GM21717 (cell line): Measurements from ENCODE around the gene PRKCZ.
"Not testable (repeated sequence)": the region's sequence is repeated elsewhere in the genome, so short reads cannot be mapped to it uniquely, and the experiment has no call there.

ENCODE experiments used
- ATAC-seq: cut with Tn5 transposase; IDR thresholded peaks from one replicate; pipeline ENCODE4 v1.9.1; 2021; ENCODE audit warnings: mild to moderate bottlenecking, moderate library complexity; ENCODE audit not compliant: unreplicated experiment

The PRKCZ gene

DNA sequence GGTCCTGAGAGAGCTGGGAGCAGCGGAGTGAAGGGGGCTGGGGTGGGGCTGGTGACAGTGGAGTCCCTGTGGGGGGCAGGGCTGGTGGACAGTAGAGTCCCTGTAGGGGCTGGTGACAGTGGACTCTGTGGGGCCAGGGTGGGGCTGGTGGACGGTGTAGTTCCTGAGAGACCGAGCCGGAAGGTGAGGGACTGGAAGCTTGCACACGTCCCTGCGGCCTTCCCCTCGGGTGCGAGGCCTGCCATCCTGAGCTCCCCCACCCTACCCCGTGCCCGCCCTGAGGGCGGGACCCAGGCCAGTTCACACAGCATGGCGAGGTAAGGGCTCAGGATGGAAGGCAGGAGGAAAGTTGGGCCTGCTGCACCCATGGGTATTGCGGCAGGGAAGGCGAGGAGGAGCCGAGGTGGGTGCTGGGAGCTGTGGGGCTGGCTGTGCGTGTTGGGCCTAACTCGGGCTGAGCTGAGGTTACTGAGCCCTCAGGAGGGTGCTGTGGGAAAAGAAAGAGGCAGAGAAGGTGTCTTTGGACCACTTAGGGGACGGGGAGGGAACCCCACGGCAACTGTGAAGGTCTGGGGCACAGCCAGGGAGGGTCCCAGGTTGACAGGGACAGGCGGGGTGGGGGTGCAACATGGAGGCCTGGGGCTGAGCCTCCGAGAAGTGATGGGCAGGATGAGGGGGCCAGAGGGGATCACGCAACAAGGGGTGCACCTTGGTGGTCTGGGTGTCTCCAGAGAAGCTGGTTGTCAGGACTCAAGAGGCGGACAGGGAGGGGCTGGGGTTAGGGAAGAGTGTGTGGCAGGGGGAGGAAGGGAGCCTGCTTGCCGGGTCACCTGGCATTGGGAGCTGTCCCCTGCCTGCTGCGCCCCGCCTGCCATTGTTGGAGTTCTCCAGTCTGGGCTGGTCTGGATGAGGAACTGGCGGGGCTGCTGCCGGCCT is 60.8 kb downstream of the PRKCZ start:
- ATAC-seq, result no peak

DNA sequence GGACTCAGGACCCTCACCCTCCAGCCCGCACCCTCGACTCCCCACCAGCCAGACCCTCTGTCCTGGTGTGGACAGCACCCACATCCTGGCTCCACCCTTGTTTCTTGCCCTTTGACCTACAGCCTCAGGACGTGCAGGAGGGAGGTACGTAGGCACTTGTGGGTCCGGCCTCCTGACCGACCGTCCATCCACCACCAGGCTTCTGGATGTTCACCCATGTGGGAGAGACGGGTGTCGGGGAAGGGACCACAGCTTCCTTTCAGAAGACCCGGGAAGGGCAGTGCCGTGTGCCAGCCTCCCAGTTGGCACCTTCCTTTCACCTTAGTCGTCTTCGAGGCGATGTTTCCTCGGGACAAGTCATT is 61.4 kb downstream of the PRKCZ start:
- no peak for ATAC-seq

DNA sequence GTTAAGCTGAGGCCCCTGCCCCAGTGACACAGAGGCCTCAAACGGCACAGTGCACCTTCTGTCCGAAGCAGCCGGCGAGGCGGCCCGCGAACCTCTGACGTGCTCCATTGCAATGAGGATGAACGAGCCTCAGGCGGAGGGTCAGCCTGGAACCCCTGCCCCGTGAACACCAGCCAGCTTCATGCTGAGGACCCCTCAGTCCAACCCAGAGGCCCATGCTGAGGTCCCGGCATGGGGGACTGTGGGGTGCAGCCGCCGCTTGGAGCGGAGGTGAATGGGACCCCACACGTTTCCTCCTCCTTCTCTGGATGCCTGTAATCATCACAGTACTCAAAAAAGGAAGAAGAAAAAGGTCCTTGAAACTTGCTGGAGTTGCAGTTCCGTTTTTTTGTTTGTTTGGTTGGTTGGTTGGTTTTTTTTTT is 62.1 kb downstream of the PRKCZ start:
- peak; percentile 52 for ATAC-seq

DNA sequence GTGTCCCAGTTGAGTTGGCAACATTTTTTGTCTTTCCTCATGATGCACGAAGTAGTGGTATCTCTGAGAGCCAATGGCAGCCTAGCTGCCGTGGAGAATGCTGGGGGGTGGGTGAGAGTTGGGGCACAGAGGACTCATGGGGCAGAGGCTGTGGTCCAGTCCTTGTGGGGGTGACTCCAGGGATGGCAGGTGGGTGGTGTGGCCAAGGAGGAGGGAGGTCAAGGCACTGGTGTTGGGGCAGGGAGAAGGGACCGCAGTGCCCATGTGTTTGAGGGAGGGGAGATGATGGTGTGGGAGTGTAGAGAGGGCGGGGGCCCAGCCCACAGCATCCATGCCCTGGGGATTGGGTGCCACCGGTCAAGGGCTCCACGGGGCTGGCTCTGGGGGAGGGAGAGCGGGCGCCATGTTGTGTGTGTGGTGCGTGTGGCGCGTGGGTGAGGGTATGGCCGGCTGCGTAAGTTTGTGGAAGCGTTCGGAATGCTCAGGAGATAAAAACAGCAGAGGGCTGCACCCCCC is 63.5 kb downstream of the PRKCZ start:
- no peak for ATAC-seq

DNA sequence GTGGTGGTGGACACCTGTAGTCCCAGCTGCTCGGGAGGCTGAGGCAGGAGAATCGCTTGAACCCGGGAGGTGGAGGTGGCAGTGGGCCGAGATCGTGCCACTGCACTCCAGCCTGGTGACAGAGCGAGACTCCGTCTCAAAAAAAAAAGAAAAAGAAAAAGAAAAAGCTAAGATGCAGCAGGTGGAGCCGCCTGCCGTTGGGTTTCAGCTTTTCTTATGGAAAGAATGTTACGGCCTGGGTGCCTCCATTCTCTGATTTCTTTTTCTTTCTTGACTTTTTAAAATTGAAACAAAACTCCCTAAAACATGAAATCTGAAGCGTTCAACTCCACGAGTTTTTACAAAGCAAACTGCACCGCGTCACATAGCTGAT is 64.4 kb downstream of the PRKCZ start:
- ATAC-seq, result not testable (repeated sequence)

DNA sequence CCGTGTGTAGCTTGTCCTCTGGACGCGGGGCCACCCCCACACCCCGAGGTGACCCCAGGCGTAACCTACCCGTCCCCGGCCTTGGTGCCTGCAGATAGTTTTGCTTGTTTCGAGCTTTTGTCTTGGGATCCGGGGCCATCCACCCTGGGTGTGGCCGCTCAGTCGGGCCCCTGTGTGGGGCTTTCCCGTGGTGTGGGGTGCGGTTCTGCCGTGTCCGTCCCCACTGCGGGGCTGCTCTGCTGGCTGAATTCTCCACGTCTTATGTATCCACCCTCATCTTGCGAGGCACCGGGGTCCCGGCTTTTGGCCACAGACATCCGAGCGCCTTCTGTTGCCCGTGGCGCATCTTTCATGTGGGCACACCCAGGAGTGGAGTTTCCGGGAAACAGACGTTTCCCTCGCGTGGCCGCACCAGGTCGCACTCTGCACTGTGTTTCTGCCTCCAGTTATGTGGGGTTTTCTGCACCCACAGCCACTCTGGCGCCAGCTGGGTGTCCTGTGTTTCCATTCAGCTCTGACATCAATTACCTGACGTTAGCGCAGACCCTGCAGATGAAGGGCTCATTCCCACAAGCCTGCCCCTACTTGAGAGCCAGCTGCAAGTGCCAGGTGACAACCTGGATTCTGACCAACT is 64.9 kb downstream of the PRKCZ start:
- no peak for ATAC-seq

DNA sequence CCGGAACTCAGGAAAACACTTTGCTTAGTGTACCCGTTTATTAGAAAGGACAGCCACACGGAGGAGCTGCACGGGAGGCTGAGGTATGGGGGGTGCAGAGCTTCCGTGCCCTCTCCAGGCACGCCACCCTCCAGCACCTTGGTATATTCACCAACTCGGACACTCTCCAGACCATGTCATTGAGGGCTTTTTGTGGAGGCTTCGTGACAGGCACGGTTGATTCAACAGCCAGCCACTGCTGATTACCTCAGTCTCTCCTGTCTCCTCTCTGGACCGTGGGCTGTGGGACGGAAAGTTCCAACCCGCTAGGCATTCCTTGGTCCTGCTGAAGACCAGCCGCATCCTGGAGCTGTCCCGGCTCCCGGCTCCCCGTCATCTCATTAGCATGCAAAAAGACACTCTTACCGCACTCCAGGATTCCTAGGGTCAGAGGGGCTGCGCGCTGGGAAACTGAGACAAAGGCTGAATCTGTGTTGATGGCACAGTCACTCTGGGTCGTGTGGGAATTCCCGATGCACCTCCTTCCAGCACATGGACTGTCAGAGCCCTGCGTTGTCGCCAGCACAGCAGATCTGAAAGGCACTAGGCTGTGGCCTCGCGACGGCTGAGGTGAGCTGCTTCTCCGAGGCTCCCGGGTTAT is 65.6 kb downstream of the PRKCZ start:
- ATAC-seq, result no peak

DNA sequence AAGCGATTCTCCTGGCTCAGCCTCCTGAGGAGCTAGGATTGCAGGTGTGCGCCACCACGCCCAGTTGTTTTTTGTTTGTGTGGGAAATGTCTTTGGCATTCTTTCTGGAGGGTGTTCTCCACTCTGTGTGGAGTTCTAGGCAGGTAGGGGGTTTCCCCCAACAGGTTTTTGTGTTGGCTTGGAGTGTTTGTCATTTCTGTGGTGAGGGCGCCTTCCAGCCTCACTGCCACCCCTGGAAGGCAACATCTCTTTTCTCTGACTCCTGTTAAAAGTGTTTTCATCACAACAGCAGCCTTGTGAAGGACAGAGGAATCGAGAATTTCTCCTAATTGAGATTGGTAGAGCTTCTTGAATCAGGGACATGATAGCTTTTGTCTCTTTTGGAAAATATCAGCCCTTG is 69.7 kb downstream of the PRKCZ start:
- no peak for ATAC-seq

DNA sequence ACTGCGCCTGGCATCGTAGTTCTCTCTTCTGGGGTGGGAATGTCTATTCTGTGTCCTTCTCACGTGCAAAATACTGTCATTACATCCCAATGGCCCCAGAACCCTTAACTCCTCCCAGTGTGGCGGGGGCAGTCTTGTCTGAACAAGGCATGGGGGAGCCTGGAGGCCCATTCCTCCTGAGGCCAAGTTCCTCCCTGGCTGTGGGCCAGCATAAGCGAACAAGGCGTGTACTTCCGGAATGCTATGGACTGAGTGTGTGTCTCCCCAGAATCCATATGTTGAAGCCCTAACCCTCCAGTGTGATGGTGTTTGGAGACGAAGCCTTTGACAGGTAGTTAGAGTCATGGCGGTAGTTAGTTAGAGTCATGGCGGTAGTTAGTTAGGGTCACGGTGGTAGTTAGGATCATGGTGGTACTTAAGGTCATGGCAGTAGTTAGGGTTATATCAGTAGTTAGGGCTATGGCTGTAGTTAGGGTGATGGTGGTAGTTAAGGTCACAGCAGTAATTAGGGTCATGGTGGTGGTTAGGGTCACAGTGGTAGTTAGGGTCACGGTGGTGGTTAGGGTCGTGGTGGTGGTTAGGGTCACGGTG is 71.0 kb downstream of the PRKCZ start:
- no peak for ATAC-seq

DNA sequence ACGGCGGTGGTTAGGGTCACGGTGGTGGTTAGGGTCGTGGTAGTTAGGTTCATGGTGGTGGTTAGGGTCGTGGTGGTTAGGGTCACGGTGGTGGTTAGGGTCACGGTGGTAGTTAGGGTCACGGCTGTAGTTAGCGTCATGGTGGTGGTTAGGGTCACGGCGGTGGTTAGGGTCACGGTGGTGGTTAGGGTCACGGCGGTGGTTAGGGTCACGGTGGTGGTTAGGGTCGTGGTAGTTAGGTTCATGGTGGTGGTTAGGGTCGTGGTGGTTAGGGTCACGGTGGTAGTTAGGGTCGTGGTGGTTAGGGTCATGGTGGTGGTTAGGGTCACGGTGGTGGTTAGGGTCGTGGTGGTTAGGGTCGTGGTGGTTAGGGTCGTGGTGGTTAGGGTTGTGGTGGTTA is 71.6 kb downstream of the PRKCZ start:
- ATAC-seq, result not testable (repeated sequence)

DNA sequence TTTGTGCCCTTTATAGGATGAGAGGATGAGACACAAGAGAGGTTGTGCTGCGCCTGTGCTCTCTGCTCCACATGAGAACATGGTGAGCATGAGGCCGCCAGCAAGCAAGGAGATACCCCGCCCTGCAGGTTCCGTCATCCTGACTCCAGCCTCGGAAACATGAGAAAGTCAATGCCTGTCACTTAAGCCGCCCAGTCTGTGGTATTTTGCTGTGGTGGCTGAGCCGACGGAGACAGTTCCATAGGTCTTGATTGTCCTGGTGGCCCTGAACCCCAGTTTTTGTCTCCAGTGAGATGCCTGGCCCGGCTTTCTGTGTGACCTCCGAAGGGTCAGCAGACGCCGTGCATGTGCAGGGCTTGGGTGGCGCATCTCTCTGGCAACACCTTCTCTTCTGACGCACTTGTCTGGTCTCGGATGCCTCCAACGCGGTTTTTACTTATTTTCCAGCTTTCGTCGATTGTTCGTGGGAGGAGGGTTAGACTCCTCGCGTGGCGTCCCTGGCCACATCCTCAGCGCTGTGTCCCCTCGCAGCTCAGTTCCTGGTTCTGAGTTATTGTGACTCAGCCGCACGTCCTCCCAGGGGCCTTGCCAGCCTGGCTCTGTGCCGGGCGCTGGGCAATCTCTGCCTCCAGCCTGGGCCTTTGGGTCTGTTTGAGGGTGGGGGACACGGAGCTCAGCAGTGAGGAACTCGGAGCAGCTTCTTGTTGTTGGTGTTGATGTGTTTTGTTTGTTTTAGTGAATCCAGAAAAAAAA is 74.4 kb downstream of the PRKCZ start:
- ATAC-seq, result no peak

DNA sequence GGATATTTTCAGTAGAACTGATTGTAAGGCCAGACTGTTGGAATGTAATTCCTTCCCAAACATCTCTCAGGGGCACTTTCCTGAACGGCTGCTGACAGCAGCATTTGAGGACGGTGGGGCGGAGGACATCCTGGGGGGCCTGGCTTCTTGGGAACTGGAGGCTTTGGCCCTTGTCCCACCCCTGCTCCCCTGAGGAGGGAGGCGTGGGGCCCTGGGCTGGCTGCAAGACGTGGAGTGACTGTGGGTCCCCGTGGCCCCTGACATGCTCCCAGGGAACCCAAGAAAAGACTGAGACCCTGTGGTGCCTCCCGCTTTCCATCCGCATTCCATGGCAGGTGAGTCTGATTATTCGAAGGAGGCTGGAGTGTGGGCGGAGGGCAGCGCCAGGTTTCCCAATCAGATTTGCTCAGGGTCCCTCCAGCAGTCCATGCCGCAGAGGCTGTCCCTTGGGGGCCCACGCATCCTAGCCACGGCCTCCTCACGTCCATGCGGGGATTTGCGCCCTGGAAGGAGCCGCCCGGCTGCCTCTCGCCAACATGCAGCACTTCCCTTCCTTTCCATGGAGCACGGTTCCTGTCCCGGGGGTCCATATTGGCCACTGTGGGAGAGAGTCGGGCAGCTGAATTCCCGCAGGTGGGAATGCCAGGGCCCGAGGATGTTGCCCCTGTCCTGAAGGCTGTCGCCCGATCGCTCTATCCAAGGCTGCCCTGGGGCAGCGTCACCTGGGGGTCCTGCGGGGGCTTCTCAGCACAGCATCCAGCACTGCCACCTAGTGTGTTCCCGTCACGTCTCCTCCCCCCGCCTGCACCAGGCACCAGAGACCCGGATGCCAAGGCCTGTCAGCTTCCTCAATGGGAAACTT is 75.4 kb downstream of the PRKCZ start:
- no peak for ATAC-seq

DNA sequence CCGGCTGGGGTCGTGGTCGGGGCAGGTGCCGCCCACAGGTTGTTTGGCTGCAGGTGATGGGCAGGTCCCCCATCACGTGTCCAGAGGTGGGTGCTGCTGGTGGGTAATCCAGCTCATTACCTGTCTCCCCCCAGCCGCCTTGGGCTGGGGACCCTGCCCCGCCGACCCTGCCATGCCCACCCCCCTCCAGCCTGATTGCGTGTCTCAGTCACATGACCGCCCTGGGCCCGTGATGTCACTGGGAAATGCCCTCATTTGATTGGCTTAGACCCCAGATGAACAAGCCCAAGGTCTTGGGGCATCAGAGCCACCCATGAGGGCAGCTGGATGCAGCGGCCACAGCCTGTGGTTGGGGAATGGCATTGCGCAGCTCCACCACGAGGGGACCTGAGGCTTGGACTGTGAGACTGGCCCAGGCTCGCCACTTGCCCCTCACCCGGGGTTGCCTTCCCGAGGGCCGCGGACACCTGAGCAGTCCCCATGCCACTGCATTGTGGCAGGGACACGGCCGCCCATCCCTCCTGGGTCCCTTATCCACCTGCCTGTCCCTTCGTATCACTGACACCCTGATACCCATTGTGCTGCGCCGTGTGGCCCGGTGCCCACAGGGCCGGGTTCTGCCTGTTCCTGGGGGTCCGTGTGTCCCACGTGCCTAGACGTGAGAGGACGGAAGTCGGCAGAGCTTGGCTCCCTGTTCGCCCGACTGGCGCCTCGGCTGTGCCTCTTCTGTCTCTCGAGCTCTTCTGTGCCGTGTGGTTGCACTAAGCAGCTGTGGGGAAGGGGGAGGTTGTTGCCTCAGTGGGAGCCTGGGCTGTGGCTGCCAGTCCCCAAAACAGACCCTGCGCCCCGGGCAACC is 76.3 kb downstream of the PRKCZ start:
- no peak for ATAC-seq

DNA sequence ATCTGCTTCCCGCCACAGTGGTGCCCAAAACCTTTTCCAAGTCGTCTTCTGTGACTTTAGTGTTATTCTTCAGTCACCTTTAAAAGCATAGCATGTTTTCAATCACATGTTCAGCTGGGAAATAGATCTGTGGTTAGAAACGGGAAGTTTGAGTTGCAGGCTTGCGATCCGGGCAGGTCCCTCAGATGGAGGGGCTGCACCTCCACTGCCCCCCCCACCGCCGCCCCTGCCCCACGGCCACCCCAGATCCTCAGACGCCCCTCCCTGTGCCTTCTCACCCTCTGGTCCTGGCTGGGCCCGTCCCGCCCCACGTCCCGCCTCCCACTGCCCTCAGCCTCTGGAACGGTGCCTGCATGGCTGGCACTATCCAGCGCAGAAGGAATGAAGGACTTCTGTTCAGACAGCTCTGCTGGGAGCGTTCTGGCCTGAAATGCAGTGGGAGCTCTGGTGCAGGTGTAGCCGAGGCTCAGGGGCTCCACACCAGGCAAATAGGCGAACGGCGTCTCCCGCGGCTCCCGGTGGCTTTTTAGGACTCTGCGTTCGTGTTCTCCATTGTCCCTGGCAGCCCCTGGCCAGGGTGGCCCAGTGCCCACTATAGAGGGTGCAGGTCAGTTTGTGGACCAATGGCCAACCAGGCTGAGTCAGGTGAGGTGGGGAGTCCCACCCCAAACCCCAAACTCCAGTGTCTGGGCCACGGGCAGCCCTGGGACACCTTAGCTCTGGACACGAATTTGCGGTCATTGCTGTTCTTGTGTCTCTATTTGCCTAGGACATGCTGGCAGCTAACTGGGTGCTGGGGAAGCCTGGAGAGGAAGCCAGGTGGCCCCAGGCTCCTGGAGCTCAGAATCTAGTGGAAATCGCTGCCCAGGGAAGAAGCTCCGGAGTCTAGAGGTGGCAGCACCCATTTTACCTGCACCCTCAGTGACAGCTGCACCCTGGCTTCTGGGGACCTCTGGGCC is 77.3 kb downstream of the PRKCZ start:
- no peak for ATAC-seq

DNA sequence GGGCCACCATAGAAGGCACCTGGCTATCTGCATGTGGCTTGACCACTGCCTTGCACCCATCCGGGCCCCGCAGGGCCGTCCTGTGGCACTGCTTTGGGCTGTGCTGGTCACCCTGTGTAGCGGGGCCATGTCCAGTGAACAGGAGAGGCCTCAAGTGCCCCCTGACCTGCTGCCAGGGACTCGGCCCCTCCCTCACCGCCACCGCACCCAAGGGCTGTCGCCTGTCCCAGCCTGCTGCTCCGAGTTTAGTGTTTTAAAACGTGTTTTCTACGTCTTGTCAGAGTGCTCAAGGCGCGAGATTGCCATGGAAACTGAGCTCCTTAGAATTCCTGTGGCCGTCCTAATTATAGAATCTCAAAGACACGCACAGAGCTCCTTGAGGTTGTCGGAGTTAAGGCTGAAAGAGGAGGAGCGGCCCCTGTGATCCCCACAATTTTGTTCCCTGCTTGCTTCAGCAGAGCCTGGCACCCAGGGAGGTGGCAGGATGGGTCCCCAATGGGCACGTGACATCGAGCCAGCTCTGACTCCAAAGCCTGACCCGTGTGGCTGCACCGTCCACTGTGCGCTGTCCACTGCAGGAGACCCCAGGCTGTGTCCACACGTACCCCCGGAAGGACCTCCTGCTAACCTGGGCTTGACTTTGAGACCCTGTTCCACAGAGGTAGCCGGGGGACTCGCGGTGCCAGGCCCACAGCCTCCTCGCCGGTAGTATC is 78.1 kb downstream of the PRKCZ start:
- no peak for ATAC-seq

DNA sequence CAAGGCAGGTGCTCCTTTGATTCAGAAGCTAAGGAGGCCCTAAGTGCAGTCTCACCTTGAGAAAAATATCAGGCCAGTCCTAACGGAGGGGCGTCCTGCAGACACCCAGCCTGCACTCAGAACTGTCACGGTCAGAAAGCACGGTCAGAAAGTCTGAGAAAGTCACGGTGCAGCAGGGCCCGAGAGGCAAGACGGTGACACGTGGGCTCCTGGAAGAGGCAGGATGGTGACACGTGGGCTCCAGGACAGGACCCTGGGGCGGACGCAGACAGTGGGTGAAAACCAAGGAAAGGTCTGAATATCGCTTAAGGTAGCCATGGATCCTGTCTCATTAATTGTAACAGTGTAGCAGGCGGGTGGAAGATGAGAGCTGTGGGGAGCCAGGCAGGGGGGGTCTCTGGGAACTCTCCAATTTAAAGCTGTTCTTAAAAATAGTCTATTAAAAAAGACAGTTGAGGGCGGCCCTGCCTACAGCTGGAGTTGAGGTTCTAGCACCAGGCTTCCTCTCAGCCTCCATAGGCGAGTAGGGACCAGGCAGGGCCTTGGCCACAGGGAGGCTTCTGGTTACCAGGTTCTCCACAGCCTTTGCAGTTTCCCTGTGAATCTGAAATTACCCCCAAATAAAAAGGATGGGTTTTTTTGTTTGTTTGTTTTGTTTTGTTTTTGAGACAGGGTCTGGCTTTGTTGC is 79.2 kb downstream of the PRKCZ start:
- ATAC-seq, result no peak
